ENCODE measurements around the gene FAM222B. TPM values are rescaled to one million over a fixed set of nuclear protein-coding genes. Genes with fewer than 3 reads are reported as not detected.
"Not testable (repeated sequence)": the region's sequence is repeated elsewhere in the genome, so short reads cannot be mapped to it uniquely, and the experiment has no call there.

The FAM222B gene
- total RNA-seq, 1 experiment from 2014 or later: 32.4 TPM

DNA sequence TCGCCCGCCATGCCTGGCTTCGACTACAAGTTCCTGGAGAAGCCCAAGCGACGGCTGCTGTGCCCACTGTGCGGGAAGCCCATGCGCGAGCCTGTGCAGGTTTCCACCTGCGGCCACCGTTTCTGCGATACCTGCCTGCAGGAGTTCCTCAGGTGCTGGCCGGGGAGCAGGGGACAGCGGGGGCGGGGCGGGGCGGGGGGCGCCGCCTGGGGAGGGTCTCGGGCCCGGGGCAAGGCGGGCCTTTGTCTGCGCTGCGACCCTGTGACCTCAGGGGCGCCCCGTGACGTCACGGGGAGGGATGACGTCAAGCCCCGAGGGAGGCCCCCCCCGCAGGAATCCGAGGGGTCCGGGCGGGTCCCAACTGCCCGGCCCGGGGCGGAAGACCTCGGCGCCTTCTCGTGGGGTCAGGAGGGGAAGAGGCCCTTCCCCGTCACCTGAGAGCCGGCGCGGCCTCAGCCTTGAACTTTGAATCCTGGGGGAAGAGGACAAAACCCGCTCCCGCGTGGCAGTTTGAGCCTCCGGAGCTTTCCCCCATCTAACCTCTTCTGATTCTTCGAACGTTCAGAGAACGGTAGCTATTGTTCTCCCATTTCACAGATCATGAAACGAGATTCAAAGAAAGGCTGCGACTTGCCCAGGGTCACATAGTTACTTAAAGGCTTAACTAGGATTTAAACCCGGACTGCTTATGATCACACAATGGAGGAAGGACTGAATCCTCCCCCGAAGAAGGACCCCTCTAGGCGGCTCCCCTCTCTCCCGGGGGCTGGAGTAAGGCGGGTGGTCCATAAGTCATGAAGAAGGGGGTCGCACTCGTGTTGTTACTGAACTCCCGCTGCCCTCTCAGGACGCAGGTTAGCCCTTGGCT is 98.3 kb downstream of the FAM222B start:
- H3K4me3 ChIP-seq (ENCODE audit: insufficient read depth, low read depth, low read length): peak overlapping the region; percentile 90
- peaks cover 34% of the 10 kb centered on the region for H3K36me3 ChIP-seq (replicated peaks; ENCODE audit: control insufficient read depth, insufficient read depth, low read length)
- DNase-seq: peak; percentile 97
- H3K27me3 ChIP-seq (ENCODE audit: control insufficient read depth, insufficient read depth, low read length): no peaks in the 10 kb centered on the region

DNA sequence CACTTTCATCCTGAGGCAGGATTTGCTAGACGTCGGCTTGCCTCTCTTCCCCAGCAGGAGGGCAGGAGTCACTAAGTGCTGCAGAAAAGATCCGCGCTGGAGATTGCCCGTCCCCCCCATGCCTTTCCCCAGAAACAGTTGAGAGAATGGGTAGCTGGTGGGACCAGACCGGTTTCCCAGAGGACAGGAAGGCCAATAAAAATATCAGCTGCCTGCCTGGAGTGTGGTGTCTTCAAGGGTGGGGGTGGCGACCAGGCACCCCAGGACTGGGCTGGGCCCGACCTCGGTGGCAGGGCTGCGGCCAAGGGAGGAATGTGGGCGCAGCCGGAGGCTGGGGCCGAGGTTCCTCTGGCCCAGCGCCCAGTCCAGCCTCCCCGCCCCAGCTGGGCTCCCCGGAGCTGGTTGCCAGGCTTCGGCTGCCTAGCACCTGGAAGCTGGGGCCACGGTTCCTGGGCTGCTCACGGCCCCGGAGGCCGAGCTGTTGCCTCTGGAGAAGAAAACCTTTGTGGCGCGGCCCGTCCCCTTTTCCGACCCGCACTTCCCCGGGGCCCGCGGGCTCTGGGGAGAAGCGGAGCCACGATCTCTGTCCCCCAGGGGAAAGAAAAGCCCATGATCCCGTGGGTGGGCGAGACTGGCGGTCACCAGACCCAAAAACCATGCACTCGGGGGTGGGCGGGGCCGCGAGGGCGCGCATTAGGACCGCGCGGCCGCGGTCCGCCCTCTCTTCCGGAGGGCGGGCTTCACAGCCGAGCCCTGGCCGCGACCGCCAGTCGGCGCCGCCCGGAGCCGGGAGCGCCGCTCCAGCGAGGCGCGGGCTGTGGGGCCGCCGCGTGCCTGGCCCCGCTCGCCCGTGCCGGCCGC is 99.1 kb downstream of the FAM222B start, which contains the start of gene TRAF4:
TSS of gene TRAF4 (plus strand) at position 769 of the 861 bp plus-strand sequence. CDS start 102 bp downstream, outside the sequence.
- Histone ChIP-seq H3K27me3 (ENCODE audit: control insufficient read depth, insufficient read depth, low read length) (no peaks in the 10 kb centered on the region), H3K4me3 (ENCODE audit: insufficient read depth, low read depth, low read length) (peak within 1 kb of the TSS; percentile 90)

DNA sequence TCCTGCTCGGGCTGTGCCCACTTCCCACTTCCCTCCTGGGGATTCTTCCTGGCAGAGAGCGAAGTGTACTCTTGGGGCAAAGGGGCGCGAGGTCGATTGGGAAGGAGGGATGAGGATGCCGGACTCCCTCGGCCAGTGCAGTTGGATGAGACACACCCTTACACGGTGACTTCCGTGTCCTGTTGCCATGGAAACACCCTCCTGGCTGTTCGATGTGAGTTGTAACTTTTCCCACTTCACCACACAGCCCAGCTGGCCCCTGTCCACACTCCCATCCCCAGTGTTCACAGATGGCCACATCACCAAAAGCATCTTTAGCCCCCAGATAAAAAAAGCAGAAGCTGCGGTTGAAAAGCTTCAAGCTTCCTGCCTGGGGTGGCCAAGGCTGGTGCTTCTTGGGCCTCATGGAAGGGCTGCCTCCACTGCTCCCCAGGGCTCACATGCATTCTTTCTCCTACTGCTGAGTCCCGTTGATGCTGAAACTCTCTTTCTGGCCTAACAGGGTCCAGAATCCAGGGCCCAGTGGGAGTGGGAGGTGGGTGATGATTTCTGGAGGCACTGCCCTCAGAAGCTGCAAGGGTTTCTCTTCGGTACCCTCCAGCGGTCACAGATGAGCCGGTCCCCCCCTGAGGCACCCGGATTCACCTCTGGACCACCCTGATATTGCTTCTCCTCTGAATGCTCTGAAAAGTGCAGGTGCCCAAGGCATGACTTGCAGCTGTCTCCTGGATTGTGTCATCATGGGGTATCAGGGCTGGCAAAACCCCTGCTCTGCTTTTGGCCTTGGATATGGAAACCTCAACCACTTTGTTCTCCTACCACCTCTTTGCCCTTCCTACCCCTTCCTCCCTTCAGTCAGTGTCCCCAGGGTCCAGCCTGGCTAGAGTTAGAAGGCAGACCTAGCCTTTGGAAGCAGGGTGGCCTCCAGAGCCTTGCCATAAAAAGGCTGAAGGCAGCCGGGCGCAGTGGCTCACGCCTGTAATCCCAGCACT is 100.9 kb downstream of the FAM222B start:
- Histone ChIP-seq H3K27me3 (ENCODE audit: control insufficient read depth, insufficient read depth, low read length) (no peaks in the 10 kb centered on the region), H3K4me3 (ENCODE audit: insufficient read depth, low read depth, low read length) (no peak overlapping the region), H3K36me3 (replicated peaks; ENCODE audit: control insufficient read depth, insufficient read depth, low read length) (peaks cover 15% of the 10 kb centered on the region)
- no peak for DNase-seq

More for the DNA sequence above, 99.1 kb downstream of the FAM222B start, which contains the start of gene TRAF4:
- DNase-seq: peak; percentile 96
- peaks cover 30% of the 10 kb centered on the region for H3K36me3 ChIP-seq (replicated peaks; ENCODE audit: control insufficient read depth, insufficient read depth, low read length)

GRCh38 chr17:28740406-28741357 is 101.9 kb downstream of the FAM222B start:
- no peak for DNase-seq
- peaks cover 9% of the 10 kb centered on the region for H3K36me3 ChIP-seq (replicated peaks; ENCODE audit: control insufficient read depth, insufficient read depth, low read length)
- no peak overlapping the region for H3K4me3 ChIP-seq (ENCODE audit: insufficient read depth, low read depth, low read length)
- no peaks in the 10 kb centered on the region for H3K27me3 ChIP-seq (ENCODE audit: control insufficient read depth, insufficient read depth, low read length)

GRCh38 chr17:28738680-28739384 is 103.8 kb downstream of the FAM222B start:
- H3K4me3 ChIP-seq (ENCODE audit: insufficient read depth, low read depth, low read length): no peak overlapping the region
- no peak for DNase-seq
- peaks cover 10% of the 10 kb centered on the region for H3K36me3 ChIP-seq (replicated peaks; ENCODE audit: control insufficient read depth, insufficient read depth, low read length)
- H3K27me3 ChIP-seq (ENCODE audit: control insufficient read depth, insufficient read depth, low read length): no peaks in the 10 kb centered on the region

- H3K27me3 ChIP-seq (ENCODE audit: control insufficient read depth, insufficient read depth, low read length): no peaks in the 10 kb centered on the region
- H3K4me3 ChIP-seq (ENCODE audit: insufficient read depth, low read depth, low read length): no peak overlapping the region
- DNase-seq: no peak
- peaks cover 10% of the 10 kb centered on the region for H3K36me3 ChIP-seq (replicated peaks; ENCODE audit: control insufficient read depth, insufficient read depth, low read length)
Measured at GRCh38 chr17:28737770-28738679, 104.6 kb downstream of the FAM222B start.

DNA sequence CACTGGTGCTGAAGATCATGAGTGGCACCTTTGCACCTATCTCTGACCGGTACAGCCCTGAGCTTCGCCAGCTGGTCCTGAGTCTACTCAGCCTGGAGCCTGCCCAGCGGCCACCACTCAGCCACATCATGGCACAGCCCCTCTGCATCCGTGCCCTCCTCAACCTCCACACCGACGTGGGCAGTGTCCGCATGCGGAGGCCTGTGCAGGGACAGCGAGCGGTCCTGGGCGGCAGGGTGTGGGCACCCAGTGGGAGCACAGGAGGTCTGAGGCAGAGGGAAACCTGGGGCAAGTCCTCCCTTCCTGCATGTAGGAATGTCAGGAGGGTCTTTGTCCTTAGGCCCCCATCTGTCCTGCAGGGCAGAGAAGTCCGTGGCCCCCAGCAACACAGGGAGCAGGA is 105.3 kb downstream of the FAM222B start:
- Histone ChIP-seq H3K4me3 (ENCODE audit: insufficient read depth, low read depth, low read length) (no peak overlapping the region), H3K27me3 (ENCODE audit: control insufficient read depth, insufficient read depth, low read length) (no peaks in the 10 kb centered on the region), H3K36me3 (replicated peaks; ENCODE audit: control insufficient read depth, insufficient read depth, low read length) (peaks cover 10% of the 10 kb centered on the region)
- no peak for DNase-seq

DNA sequence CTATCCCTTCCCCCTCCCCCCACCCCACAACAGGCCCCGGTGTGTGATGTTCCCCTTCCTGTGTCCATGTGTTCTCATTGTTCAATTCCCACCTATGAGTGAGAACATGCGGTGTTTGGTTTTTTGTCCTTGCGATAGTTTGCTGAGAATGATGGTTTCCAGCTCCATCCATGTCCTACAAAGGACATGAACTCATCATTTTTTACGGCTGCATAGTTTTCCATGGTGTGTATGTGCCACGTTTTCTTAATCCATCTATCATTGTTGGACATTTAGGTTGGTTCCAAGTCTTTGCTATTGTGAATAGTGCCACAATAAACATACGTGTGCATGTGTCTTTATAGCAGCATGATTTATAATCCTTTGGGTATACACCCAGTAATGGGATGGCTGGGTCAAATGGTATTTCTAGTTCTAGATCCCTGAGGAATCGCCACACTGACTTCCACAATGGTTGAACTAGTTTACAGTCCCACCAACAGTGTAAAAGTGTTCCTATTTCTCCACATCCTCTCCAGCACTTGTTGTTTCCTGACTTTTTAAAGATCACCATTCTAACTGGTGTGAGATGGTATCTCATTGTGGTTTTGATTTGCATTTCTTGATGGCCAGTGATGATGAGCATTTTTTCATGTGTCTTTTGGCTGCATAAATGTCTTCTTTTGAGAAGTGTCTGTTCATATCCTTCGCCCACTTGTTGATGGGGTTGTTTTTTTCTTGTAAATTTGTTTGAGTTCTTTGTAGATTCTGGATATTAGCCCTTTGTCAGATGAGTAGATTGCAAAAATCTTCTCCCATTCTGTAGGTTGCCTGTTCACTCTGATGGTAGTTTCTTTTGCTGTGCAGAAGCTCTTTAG is 106.4 kb downstream of the FAM222B start:
- not testable (repeated sequence) for H3K4me3 ChIP-seq (ENCODE audit: insufficient read depth, low read depth, low read length)
- peaks cover 10% of the 10 kb centered on the region for H3K36me3 ChIP-seq (replicated peaks; ENCODE audit: control insufficient read depth, insufficient read depth, low read length)

GRCh38 chr17:28735242-28735722 is 107.3 kb downstream of the FAM222B start:
- Histone ChIP-seq H3K4me3 (ENCODE audit: insufficient read depth, low read depth, low read length) (no peak overlapping the region), H3K36me3 (replicated peaks; ENCODE audit: control insufficient read depth, insufficient read depth, low read length) (peaks cover 6% of the 10 kb centered on the region), H3K27me3 (ENCODE audit: control insufficient read depth, insufficient read depth, low read length) (no peaks in the 10 kb centered on the region)
- DNase-seq: no peak

More for the DNA sequence above, 106.4 kb downstream of the FAM222B start:
- not testable (repeated sequence) for DNase-seq; H3K27me3 ChIP-seq (ENCODE audit: control insufficient read depth, insufficient read depth, low read length)

GRCh38 chr17:28734712-28735241 is 107.8 kb downstream of the FAM222B start:
- no peak overlapping the region for H3K4me3 ChIP-seq (ENCODE audit: insufficient read depth, low read depth, low read length)
- no peaks in the 10 kb centered on the region for H3K27me3 ChIP-seq (ENCODE audit: control insufficient read depth, insufficient read depth, low read length)
- no peak for DNase-seq
- peaks cover 6% of the 10 kb centered on the region for H3K36me3 ChIP-seq (replicated peaks; ENCODE audit: control insufficient read depth, insufficient read depth, low read length)

DNA sequence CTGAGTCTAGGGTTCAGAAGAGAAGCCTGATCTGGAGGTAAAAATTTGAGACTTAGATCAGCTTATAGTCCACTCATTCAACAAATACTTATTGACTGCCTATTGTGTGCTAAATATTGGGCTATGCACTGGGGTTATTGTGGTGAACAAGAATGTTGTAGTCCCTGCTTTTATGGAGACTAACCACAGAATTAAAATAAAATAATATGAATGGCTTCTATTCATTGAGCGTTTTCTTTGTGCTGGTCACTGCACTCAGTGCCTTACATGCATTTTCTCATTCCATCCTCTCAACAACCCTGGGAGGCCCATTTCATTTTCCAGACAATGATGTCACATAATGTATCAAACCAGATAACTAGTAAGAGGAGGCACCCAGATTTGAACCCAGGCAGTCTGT is 109.2 kb downstream of the FAM222B start:
- no peaks in the 10 kb centered on the region for H3K27me3 ChIP-seq (ENCODE audit: control insufficient read depth, insufficient read depth, low read length)
- H3K4me3 ChIP-seq (ENCODE audit: insufficient read depth, low read depth, low read length): no peak overlapping the region
- peaks cover 2% of the 10 kb centered on the region for H3K36me3 ChIP-seq (replicated peaks; ENCODE audit: control insufficient read depth, insufficient read depth, low read length)
- DNase-seq: no peak
